K562 (cell line): Measurements from ENCODE around the gene HOGA1. TPM values are rescaled to one million over a fixed set of nuclear protein-coding genes. Genes with fewer than 3 reads are reported as not detected.
A peak's percentile ranks its signal among the peaks of the same experiment; 100 is the strongest.

Experiments used
- ATAC-seq: fragments of 200-7000 bp; cut with Tn5 transposase; 3 replicates; pipeline ENCODE4 v1.9.1; 2020; ENCODE audit warnings: moderate library complexity
- BruUV-seq: library from RNA; stranded (reverse); fragments of 400-500 nt; replicated peaks from 2 replicates; lab custom pipeline; 2021; lab: Mats Ljungman, UMichigan
- CTCF ChIA-PET: fragments of 300-600 bp; formaldehyde crosslinking; extraction: SDS; loops from one replicate; lab custom pipeline; 2021; ENCODE audit warnings: low intra/inter-chr PET ratio; lab: Yijun Ruan, JAX
- POLR2A ChIA-PET: fragments of 300-600, 350-650 bp; sonication (Branson Sonifier 250); formaldehyde crosslinking; extraction: SDS; loops from one replicate; lab custom pipeline; 2021; ENCODE audit warnings: antibody characterized with exemption, inconsistent platforms; lab: Yijun Ruan, JAX
- DNase-seq, 4 experiments: peaks; one replicate each; pipeline versions ENCODE4 v3.0.0 to v3.0.0-alpha.2; 2011 to 2018; ENCODE audit warnings: low spot score in 3 of 4, mixed read lengths in 3 of 4; ENCODE audit errors: extremely low read depth in 1 of 4
- FAIRE-seq: peaks from 2 replicates; lab custom pipeline; 2011; peaks lifted over from hg19 to GRCh38; lab: Jason Lieb, UNC
- H2AFZ ChIP-seq: 2 replicates; pipeline ENCODE4 v1.6.0; 2011; ENCODE audit warnings: low read depth, low read length, control low read depth, inconsistent platforms
- H3K27ac ChIP-seq: fragments of 200-600 bp; 3 replicates; pipeline ENCODE4 v1.8.0; 2011; ENCODE audit warnings: low read depth, mild to moderate bottlenecking, control low read depth, inconsistent platforms, low read length, moderate library complexity, mixed read lengths; ENCODE audit errors: extremely low read depth
- H3K27me3 ChIP-seq, 2 experiments: fragments of 300-600 bp in 1 of 2; 2 replicates in 1 of 2; 3 replicates in 1 of 2; pipeline versions ENCODE4 v1.6.0 to v1.8.0; 2011; ENCODE audit warnings: inconsistent platforms in 2 of 2, low read length in 2 of 2, mild to moderate bottlenecking in 1 of 2, mixed read lengths in 1 of 2, moderate library complexity in 1 of 2; ENCODE audit not compliant: control insufficient read depth in 2 of 2, insufficient read depth in 2 of 2
- H3K36me3 ChIP-seq: fragments of 300-600 bp; 3 replicates; pipeline ENCODE4 v1.8.0; 2011; ENCODE audit warnings: mild to moderate bottlenecking, low read length, inconsistent platforms; ENCODE audit not compliant: control insufficient read depth, insufficient read depth
- H3K4me1 ChIP-seq, 2 experiments: fragments of 200-600 bp in 1 of 2; replicated peaks in 1 of 2; 2 replicates in 1 of 2; 3 replicates in 1 of 2; pipeline versions ENCODE4 v1.5.1 to v1.8.0; 2011; ENCODE audit warnings: inconsistent platforms in 2 of 2, low read length in 2 of 2, mild to moderate bottlenecking in 1 of 2, mixed read lengths in 1 of 2, moderate library complexity in 1 of 2; ENCODE audit not compliant: control insufficient read depth in 2 of 2, insufficient read depth in 2 of 2
- H3K4me2 ChIP-seq: 2 replicates; pipeline ENCODE4 v1.6.1; 2011; ENCODE audit warnings: low read length, control low read depth, inconsistent platforms, mixed read lengths; ENCODE audit not compliant: insufficient read depth
- H3K4me3 ChIP-seq: fragments of 200-600 bp; sonication (generic), shearing (Covaris generic); 2 replicates; pipeline ENCODE4 v1.5.1; 2016; ENCODE audit warnings: control low read depth, inconsistent platforms
- H3K79me2 ChIP-seq: fragments of 200-600 bp; 3 replicates; pipeline ENCODE4 v1.8.0; 2011; ENCODE audit warnings: low read length, inconsistent platforms; ENCODE audit not compliant: control insufficient read depth, insufficient read depth
- H3K9ac ChIP-seq, 2 experiments: 2 replicates each; pipeline versions ENCODE4 v1.6.0 to v1.6.1; 2011; ENCODE audit warnings: low read depth in 2 of 2, low read length in 2 of 2, control low read depth in 1 of 2, inconsistent platforms in 1 of 2, mild to moderate bottlenecking in 1 of 2, mixed read lengths in 1 of 2; ENCODE audit not compliant: insufficient read depth in 1 of 2
- H3K9me1 ChIP-seq: one replicate; pipeline ENCODE4 v1.6.0; 2011; ENCODE audit warnings: inconsistent platforms, mild to moderate bottlenecking, low read length, moderate library complexity; ENCODE audit not compliant: control insufficient read depth, insufficient read depth
- H3K9me3 ChIP-seq: replicated peaks from 2 replicates; pipeline ENCODE4 v1.5.1; 2011; ENCODE audit warnings: low read depth, low read length, inconsistent platforms; ENCODE audit not compliant: control insufficient read depth, insufficient read depth
- H4K20me1 ChIP-seq: replicated peaks from 2 replicates; pipeline ENCODE4 v1.6.1; 2011; ENCODE audit warnings: low read length, inconsistent platforms, mixed read lengths; ENCODE audit not compliant: control insufficient read depth, insufficient read depth
- C11orf30 ChIP-seq: fragments of 450-650 bp; IDR thresholded peaks from 2 replicates; pipeline ENCODE4 v1.6.1; 2016; ENCODE audit warnings: low read depth, mild to moderate bottlenecking
- FUS ChIP-seq: fragments of 200-400 bp; formaldehyde crosslinking; optimal IDR thresholded peaks from 2 replicates; pipeline ENCODE3; 2017; ENCODE audit warnings: low read depth, low read length
- MAFG ChIP-seq: fragments of 450-650 bp; conservative IDR thresholded peaks from 2 replicates; pipeline ENCODE4 v1.6.1; 2016; ENCODE audit warnings: missing genetic modification characterization, missing compliant biosample characterization
- NFE2 ChIP-seq: IDR thresholded peaks from 2 replicates; pipeline ENCODE4 v1.6.1; 2014; ENCODE audit warnings: antibody characterized with exemption, low read depth
- ZKSCAN8 ChIP-seq: fragments of 200-800 bp; sonication (Bioruptor generic); IDR thresholded peaks from 2 replicates; pipeline ENCODE4 v1.6.1; 2016; ENCODE audit warnings: missing genetic modification characterization, missing compliant biosample characterization
- ZNF316 ChIP-seq: fragments of 450-650 bp; IDR thresholded peaks from 2 replicates; pipeline ENCODE4 v1.6.1; 2016
- WGBS: fragments of 100-300 bp; shearing (Covaris generic); methylation state at CpG from one replicate; pipeline ENCODE4 v1.1.6; 2016; ENCODE audit warnings: low coverage, mixed read lengths; ENCODE audit not compliant: insufficient coverage; ENCODE audit errors: missing lambda C conversion rate; 5-methylcytosine and 5-hydroxymethylcytosine counted together
- in situ Hi-C: fragments of 300-500 bp; cut with MboI; formaldehyde crosslinking; loops from 4 replicates; pipeline ENCODE4 v1.15.0; 2018; ENCODE audit warnings: inconsistent platforms, mixed read lengths
- intact Hi-C: fragments of 100-400 bp; cut with micrococcal nuclease; formaldehyde crosslinking; loops from 2 replicates; pipeline ENCODE4 v1.14.2; 2022
- polyA plus RNA-seq, 8 experiments: library from polyadenylated mRNA; depleted of rRNA in 4 of 8; stranded (reverse) in 5 of 8; unstranded in 3 of 8; fragments of >200 nt; fragmentation: Nextera tagmentation in 2 of 8; fragmentation: Illumina TruSeq in 1 of 8; extraction: Ambion mirVana in 2 of 8; extraction: Trizol in 1 of 8; gene quantifications; 2 replicates each; pipeline versions ENCODE4 v1.2.1 to v1.2.3, GENCODE V29; 2011 to 2014; ENCODE audit warnings: inconsistent platforms in 1 of 8, missing spikeins in 1 of 8
- total RNA-seq, 7 experiments: library from RNA; depleted of rRNA in 6 of 7; stranded (reverse); fragments of >200 nt in 6 of 7; fragmentation: Illumina TruSeq in 2 of 7; extraction: Trizol in 2 of 7; gene quantifications; 2 replicates each; pipeline versions ENCODE4 v1.2.1 to v1.2.3, GENCODE V29; 2011 to 2021; ENCODE audit warnings: low replicate concordance in 1 of 7
- TF ChIP-seq, protein P1 (sequence below), 2 experiments: fragments of 450-650 bp; conservative IDR thresholded peaks; 2 replicates each; pipeline ENCODE4 v1.6.1; 2017; ENCODE audit warnings: mild to moderate bottlenecking in 2 of 2, moderate library complexity in 2 of 2
- TF ChIP-seq, protein P2 (sequence below): fragments of 250-450 bp; sonication (Bioruptor Pico); IDR thresholded peaks from 2 replicates; pipeline ENCODE4 v1.5.0; 2021
- TF ChIP-seq, protein P3 (sequence below), 2 experiments: fragments of 450-650 bp in 1 of 2; sonication (generic) in 1 of 2; formaldehyde crosslinking in 1 of 2; IDR thresholded peaks; 2 replicates each; pipeline versions ENCODE4 v1.7.1 to v1.9.0; 2016 to 2022; ENCODE audit warnings: inconsistent platforms in 1 of 2, mild to moderate bottlenecking in 1 of 2, missing genetic modification reagents in 1 of 2

The HOGA1 gene
- total and polyA plus RNA-seq, 9 of the 15 experiments (the other 6 are each of a cell fraction or from before 2014, with no cell fraction given) = not detected

DNA sequence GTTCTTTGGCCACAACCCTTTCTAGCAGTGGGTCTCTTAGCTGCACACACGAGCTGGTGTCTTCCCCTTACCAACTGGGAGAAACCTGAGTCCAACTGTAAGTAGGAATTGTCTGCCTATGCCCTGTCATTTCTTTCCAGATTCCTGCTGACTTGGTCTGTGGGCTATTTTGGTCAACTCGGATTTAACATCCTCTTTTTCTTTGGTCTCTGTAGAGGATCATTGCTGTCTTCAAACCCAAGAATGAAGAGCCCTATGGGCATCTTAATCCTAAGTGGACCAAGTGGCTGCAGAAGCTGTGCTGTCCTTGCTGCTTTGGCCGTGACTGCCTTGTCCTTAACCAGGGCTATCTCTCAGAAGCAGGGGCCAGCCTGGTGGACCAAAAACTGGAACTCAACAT, 66.5 kb downstream of the HOGA1 start (continued):
- no peak for TF ChIP-seq ZKSCAN8 (CRISPR knock-in tag)
- TF ChIP-seq, protein P1, sequence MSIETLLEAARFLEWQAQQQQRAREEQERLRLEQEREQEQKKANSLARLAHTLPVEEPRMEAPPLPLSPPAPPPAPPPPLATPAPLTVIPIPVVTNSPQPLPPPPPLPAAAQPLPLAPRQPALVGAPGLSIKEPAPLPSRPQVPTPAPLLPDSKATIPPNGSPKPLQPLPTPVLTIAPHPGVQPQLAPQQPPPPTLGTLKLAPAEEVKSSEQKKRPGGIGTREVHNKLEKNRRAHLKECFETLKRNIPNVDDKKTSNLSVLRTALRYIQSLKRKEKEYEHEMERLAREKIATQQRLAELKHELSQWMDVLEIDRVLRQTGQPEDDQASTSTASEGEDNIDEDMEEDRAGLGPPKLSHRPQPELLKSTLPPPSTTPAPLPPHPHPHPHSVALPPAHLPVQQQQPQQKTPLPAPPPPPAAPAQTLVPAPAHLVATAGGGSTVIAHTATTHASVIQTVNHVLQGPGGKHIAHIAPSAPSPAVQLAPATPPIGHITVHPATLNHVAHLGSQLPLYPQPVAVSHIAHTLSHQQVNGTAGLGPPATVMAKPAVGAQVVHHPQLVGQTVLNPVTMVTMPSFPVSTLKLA (conservative IDR thresholded peaks at IDR 0.05) = no peak

DNA sequence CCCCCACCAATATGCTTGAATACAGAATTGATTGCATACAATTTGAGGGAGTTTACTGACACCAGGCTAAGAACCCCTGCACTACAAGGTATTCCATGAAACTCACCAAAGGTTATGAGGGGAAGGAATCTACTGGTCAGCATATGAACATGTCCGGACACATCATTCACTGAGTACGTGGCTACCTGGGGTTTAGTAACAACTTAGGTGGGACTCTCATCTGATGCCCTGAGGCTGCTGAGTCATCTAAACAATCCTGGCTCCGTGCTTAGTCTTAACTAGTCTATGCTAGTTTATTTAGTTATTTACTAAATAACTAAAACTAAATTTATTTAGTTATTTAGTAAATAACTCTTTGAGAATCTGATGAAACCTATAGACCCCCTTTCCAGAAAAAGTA, 67.6 kb downstream of the HOGA1 start:
- H3K9me3 ChIP-seq = no peaks in the 10 kb centered on the region
- H3K27ac ChIP-seq = peak overlapping the region; percentile 59; the same call in 2 of the 3 replicates
- no peak overlapping the region for H3K9ac ChIP-seq
- ChIA-PET POLR2A (no interaction called here), CTCF (no interaction called here)
- H3K27me3 ChIP-seq = no peaks in the 10 kb centered on the region
- H3K79me2 ChIP-seq = peaks cover 53% of the 10 kb centered on the region
- intact Hi-C loops = no loop called here
- no peak for ATAC-seq
- FAIRE-seq = no peak
- no peak overlapping the region for H3K4me2 ChIP-seq
- peaks cover 68% of the 10 kb centered on the region for H3K36me3 ChIP-seq
- no peak for DNase-seq
- H3K9me1 ChIP-seq = no peaks in the 10 kb centered on the region
- no TSS peak for BruUV-seq
- no peaks in the 10 kb centered on the region for H4K20me1 ChIP-seq
- WGBS = 56% methylated on average over 3 of the region's 3 CpGs
- peaks cover 15 to 62% of the 10 kb centered on the region in 2 experiments for H3K4me1 ChIP-seq
- no peak overlapping the region for H2AFZ ChIP-seq
- in situ Hi-C loops = no loop called here
- H3K4me3 ChIP-seq = no peak overlapping the region
- TF ChIP-seq ZNF316 (peak; percentile 73), FUS (no peak), C11orf30 (peak; percentile 53; the same call in 1 of the 2 replicates), NFE2 (peak; percentile 60), MAFG (peak; percentile 51)
- TF ChIP-seq, protein P2, sequence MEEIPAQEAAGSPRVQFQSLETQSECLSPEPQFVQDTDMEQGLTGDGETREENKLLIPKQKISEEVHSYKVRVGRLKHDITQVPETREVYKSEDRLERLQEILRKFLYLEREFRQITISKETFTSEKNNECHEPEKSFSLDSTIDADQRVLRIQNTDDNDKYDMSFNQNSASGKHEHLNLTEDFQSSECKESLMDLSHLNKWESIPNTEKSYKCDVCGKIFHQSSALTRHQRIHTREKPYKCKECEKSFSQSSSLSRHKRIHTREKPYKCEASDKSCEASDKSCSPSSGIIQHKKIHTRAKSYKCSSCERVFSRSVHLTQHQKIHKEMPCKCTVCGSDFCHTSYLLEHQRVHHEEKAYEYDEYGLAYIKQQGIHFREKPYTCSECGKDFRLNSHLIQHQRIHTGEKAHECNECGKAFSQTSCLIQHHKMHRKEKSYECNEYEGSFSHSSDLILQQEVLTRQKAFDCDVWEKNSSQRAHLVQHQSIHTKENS = no peak
- TF ChIP-seq, protein P3, sequence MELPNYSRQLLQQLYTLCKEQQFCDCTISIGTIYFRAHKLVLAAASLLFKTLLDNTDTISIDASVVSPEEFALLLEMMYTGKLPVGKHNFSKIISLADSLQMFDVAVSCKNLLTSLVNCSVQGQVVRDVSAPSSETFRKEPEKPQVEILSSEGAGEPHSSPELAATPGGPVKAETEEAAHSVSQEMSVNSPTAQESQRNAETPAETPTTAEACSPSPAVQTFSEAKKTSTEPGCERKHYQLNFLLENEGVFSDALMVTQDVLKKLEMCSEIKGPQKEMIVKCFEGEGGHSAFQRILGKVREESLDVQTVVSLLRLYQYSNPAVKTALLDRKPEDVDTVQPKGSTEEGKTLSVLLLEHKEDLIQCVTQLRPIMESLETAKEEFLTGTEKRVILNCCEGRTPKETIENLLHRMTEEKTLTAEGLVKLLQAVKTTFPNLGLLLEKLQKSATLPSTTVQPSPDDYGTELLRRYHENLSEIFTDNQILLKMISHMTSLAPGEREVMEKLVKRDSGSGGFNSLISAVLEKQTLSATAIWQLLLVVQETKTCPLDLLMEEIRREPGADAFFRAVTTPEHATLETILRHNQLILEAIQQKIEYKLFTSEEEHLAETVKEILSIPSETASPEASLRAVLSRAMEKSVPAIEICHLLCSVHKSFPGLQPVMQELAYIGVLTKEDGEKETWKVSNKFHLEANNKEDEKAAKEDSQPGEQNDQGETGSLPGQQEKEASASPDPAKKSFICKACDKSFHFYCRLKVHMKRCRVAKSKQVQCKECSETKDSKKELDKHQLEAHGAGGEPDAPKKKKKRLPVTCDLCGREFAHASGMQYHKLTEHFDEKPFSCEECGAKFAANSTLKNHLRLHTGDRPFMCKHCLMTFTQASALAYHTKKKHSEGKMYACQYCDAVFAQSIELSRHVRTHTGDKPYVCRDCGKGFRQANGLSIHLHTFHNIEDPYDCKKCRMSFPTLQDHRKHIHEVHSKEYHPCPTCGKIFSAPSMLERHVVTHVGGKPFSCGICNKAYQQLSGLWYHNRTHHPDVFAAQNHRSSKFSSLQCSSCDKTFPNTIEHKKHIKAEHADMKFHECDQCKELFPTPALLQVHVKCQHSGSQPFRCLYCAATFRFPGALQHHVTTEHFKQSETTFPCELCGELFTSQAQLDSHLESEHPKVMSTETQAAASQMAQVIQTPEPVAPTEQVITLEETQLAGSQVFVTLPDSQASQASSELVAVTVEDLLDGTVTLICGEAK (IDR thresholded peaks at IDR 0.05) = no peak
- TF ChIP-seq, protein P3 (CRISPR knock-in tag; IDR thresholded peaks at IDR 0.05) = no peak
